Stimulated activated CD8-positive, alpha-beta memory T cell treated with anti-CD3 and anti-CD28 coated beads, Interleukin-15, amount 100 ng/mL, for 24 hours (primary cell): ENCODE results near the gene PLXDC1.
"Not testable (repeated sequence)": the region's sequence is repeated elsewhere in the genome, so short reads cannot be mapped to it uniquely, and the experiment has no call there.

ENCODE experiments used
- DNase-seq: peaks from one replicate; pipeline ENCODE4 v3.0.0-alpha.2; 2020; ENCODE audit warnings: low read depth

Gene PLXDC1

GRCh38 chr17:39063681-39064069 is 87.8 kb downstream of the PLXDC1 start:
- DNase-seq = no peak

GRCh38 chr17:39062846-39063680 is 88.4 kb downstream of the PLXDC1 start:
- DNase-seq = no peak

GRCh38 chr17:39058524-39058923 is 92.9 kb downstream of the PLXDC1 start:
- DNase-seq = no peak

- no peak for DNase-seq
Observed at GRCh38 chr17:39057701-39058206, 93.7 kb downstream of the PLXDC1 start.

- DNase-seq = no peak
Observed at GRCh38 chr17:39054111-39054645, 97.3 kb downstream of the PLXDC1 start.

- not testable (repeated sequence) for DNase-seq
Observed at GRCh38 chr17:39052423-39052822, 99.0 kb downstream of the PLXDC1 start.

- DNase-seq = no peak
Observed at GRCh38 chr17:39051001-39051585, 100.3 kb downstream of the PLXDC1 start.

- DNase-seq = no peak
Observed at GRCh38 chr17:39045948-39046679, 105.3 kb downstream of the PLXDC1 start.

- no peak for DNase-seq
Observed at GRCh38 chr17:39036009-39036408, 115.4 kb downstream of the PLXDC1 start.

- not testable (repeated sequence) for DNase-seq
Observed at GRCh38 chr17:39035578-39035977, 115.9 kb downstream of the PLXDC1 start.

GRCh38 chr17:39028690-39029089 is 122.7 kb downstream of the PLXDC1 start:
- DNase-seq = no peak

- DNase-seq = no peak
Observed at GRCh38 chr17:39027455-39028035, 123.9 kb downstream of the PLXDC1 start.

GRCh38 chr17:39026980-39027451 is 124.4 kb downstream of the PLXDC1 start:
- DNase-seq = no peak

- DNase-seq = not testable (repeated sequence)
Observed at GRCh38 chr17:39026346-39026745, 125.1 kb downstream of the PLXDC1 start.

- DNase-seq = no peak
Observed at GRCh38 chr17:39022924-39023323, 128.5 kb downstream of the PLXDC1 start.

GRCh38 chr17:39020037-39020436 is 131.4 kb downstream of the PLXDC1 start:
- not testable (repeated sequence) for DNase-seq

- DNase-seq = no peak
Observed at GRCh38 chr17:39018267-39019134, 132.9 kb downstream of the PLXDC1 start.

GRCh38 chr17:39016193-39017153 is 135.0 kb downstream of the PLXDC1 start:
- DNase-seq = no peak

GRCh38 chr17:39015546-39015935 is 135.9 kb downstream of the PLXDC1 start:
- no peak for DNase-seq
